IPS-18c (cell line): ENCODE measurements around the gene SRSF5.

Experiments used
- H3K4me3 ChIP-seq: 2 replicates; pipeline ENCODE4 v1.7.0; 2013; ENCODE audit warnings: low read depth, mild to moderate bottlenecking, low read length, moderate library complexity; ENCODE audit not compliant: insufficient read depth
- H3K9me3 ChIP-seq: one replicate; pipeline ENCODE4 v1.6.1; 2013; ENCODE audit warnings: mild to moderate bottlenecking, low read length, moderate library complexity; ENCODE audit not compliant: control insufficient read depth, insufficient read depth

SRSF5 gene

GRCh38 chr14:69763761-69764510 is 3.0 kb upstream of the SRSF5 start:
- no peak overlapping the region for H3K4me3 ChIP-seq
- H3K9me3 ChIP-seq, result no peaks in the 10 kb centered on the region

GRCh38 chr14:69767369-69767999 is 542 bp downstream of the SRSF5 start:
- Histone ChIP-seq H3K9me3 (no peaks in the 10 kb centered on the region), H3K4me3 (peak overlapping the region; percentile 94)

- H3K4me3 ChIP-seq, result 0 out of 2 replicates have a peak overlapping the region, but pooled peaks have one; percentile 94
Measured at GRCh38 chr14:69768873-69769272, 1.9 kb downstream of the SRSF5 start.

GRCh38 chr14:69769623-69770022 is 2.7 kb downstream of the SRSF5 start:
- Histone ChIP-seq H3K4me3 (no peak overlapping the region), H3K9me3 (no peaks in the 10 kb centered on the region)

More at GRCh38 chr14:69768873-69769272, 1.9 kb downstream of the SRSF5 start:
- no peaks in the 10 kb centered on the region for H3K9me3 ChIP-seq

GRCh38 chr14:69770559-69770958 is 3.6 kb downstream of the SRSF5 start:
- H3K9me3 ChIP-seq, result no peaks in the 10 kb centered on the region
- H3K4me3 ChIP-seq, result no peak overlapping the region

- Histone ChIP-seq H3K9me3 (no peaks in the 10 kb centered on the region), H3K4me3 (no peak overlapping the region)
Measured at GRCh38 chr14:69771136-69771535, 4.2 kb downstream of the SRSF5 start.

- Histone ChIP-seq H3K4me3 (no peak overlapping the region), H3K9me3 (no peaks in the 10 kb centered on the region)
Measured at GRCh38 chr14:69772082-69773017, 5.4 kb downstream of the SRSF5 start.

- no peaks in the 10 kb centered on the region for H3K9me3 ChIP-seq
Measured at GRCh38 chr14:69773571-69774276, 6.8 kb downstream of the SRSF5 start.

GRCh38 chr14:69775012-69775411 is 8.1 kb downstream of the SRSF5 start:
- Histone ChIP-seq H3K4me3 (no peak overlapping the region), H3K9me3 (no peaks in the 10 kb centered on the region)

More at GRCh38 chr14:69773571-69774276, 6.8 kb downstream of the SRSF5 start:
- no peak overlapping the region for H3K4me3 ChIP-seq

- H3K4me3 ChIP-seq, result no peak overlapping the region
- no peaks in the 10 kb centered on the region for H3K9me3 ChIP-seq
Measured at GRCh38 chr14:69776875-69777453, 10.0 kb downstream of the SRSF5 start.

GRCh38 chr14:69779088-69779487 is 12.1 kb downstream of the SRSF5 start:
- no peaks in the 10 kb centered on the region for H3K9me3 ChIP-seq
- no peak overlapping the region for H3K4me3 ChIP-seq

- Histone ChIP-seq H3K9me3 (no peaks in the 10 kb centered on the region), H3K4me3 (no peak overlapping the region)
Measured at GRCh38 chr14:69780092-69780491, 13.2 kb downstream of the SRSF5 start.

GRCh38 chr14:69780952-69781351 is 14.0 kb downstream of the SRSF5 start:
- Histone ChIP-seq H3K9me3 (no peaks in the 10 kb centered on the region), H3K4me3 (no peak overlapping the region)

GRCh38 chr14:69784942-69785341 is 18.0 kb downstream of the SRSF5 start:
- H3K4me3 ChIP-seq, result no peak overlapping the region
- H3K9me3 ChIP-seq, result no peaks in the 10 kb centered on the region

- Histone ChIP-seq H3K9me3 (no peaks in the 10 kb centered on the region), H3K4me3 (no peak overlapping the region)
Measured at GRCh38 chr14:69786603-69787002, 19.7 kb downstream of the SRSF5 start.

GRCh38 chr14:69789118-69789640 is 22.2 kb downstream of the SRSF5 start:
- no peak overlapping the region for H3K4me3 ChIP-seq
- no peaks in the 10 kb centered on the region for H3K9me3 ChIP-seq
